Caco-2 (cell line): Measurements from ENCODE around the gene THBS2. TPM values are rescaled to one million over a fixed set of nuclear protein-coding genes. Genes with fewer than 3 reads are reported as not detected.
"Not testable (repeated sequence)": the region's sequence is repeated elsewhere in the genome, so short reads cannot be mapped to it uniquely, and the experiment has no call there.

ENCODE experiments used
- BruUV-seq: library from RNA; stranded (reverse); fragments of 400-500 nt; replicated peaks from 2 replicates; lab custom pipeline; 2021; lab: Mats Ljungman, UMichigan
- CTCF ChIA-PET: fragments of 300-600 bp; sonication (Branson Sonifier 250); formaldehyde crosslinking; loops from one replicate; lab custom pipeline; 2022; ENCODE audit warnings: antibody characterized with exemption; lab: Charles Lee
- POLR2A ChIA-PET: fragments of 300-600 bp; sonication (Branson Sonifier 250); formaldehyde crosslinking; loops from one replicate; lab custom pipeline; 2022; ENCODE audit warnings: antibody characterized with exemption; lab: Charles Lee
- DNase-seq, 2 experiments: peaks; one replicate each; pipeline versions ENCODE4 v3.0.0 to v3.0.0-alpha.2; 2020 to 2022
- H3K27me3 ChIP-seq: replicated peaks from 2 replicates; pipeline ENCODE4 v1.6.0; 2011; ENCODE audit warnings: low read length; ENCODE audit not compliant: control insufficient read depth, insufficient read depth
- H3K36me3 ChIP-seq: 2 replicates; pipeline ENCODE4 v1.5.1; 2011; ENCODE audit warnings: low read length; ENCODE audit not compliant: control insufficient read depth, insufficient read depth
- H3K4me1 ChIP-seq: fragments of 250-450 bp; sonication (Bioruptor Pico); 2 replicates; pipeline ENCODE4 v1.5.1; 2020; ENCODE audit warnings: mild to moderate bottlenecking
- H3K4me3 ChIP-seq: 2 replicates; pipeline ENCODE4 v1.5.1; 2011; ENCODE audit warnings: low read depth, mild to moderate bottlenecking, control low read depth, low read length
- H3K9me3 ChIP-seq: fragments of 250-450 bp; sonication (Bioruptor Pico); 2 replicates; pipeline ENCODE4 v1.5.1; 2020; ENCODE audit warnings: mild to moderate bottlenecking, moderate library complexity
- H3K27ac Mint-ChIP-seq: one replicate; pipeline ENCODE4 v1.8.0; 2022; ENCODE audit warnings: mixed read lengths; ENCODE audit not compliant: unreplicated experiment
- H3K27me3 Mint-ChIP-seq: one replicate; pipeline ENCODE4 v1.8.0; 2022; ENCODE audit warnings: mixed read lengths; ENCODE audit not compliant: insufficient read depth, unreplicated experiment
- H3K36me3 Mint-ChIP-seq: one replicate; pipeline ENCODE4 v1.8.0; 2022; ENCODE audit warnings: mild to moderate bottlenecking, mixed read lengths; ENCODE audit not compliant: insufficient read depth, unreplicated experiment
- H3K4me1 Mint-ChIP-seq: one replicate; pipeline ENCODE4 v1.8.0; 2022; ENCODE audit warnings: low read depth, mixed read lengths; ENCODE audit not compliant: unreplicated experiment
- H3K4me3 Mint-ChIP-seq: one replicate; pipeline ENCODE4 v1.8.0; 2022; ENCODE audit warnings: mild to moderate bottlenecking, moderate library complexity, mixed read lengths; ENCODE audit not compliant: unreplicated experiment
- H3K9me3 Mint-ChIP-seq: one replicate; pipeline ENCODE4 v1.8.0; 2022; ENCODE audit warnings: mixed read lengths; ENCODE audit not compliant: unreplicated experiment
- intact Hi-C: fragments of 100-400 bp; cut with micrococcal nuclease; formaldehyde crosslinking; loops from one replicate; pipeline ENCODE4 v1.10.0; 2022; ENCODE audit not compliant: unreplicated experiment
- total RNA-seq: library from RNA; stranded (reverse); gene quantifications from 2 replicates; pipeline ENCODE4 v1.2.3, GENCODE V29; 2022
- TF ChIP-seq, protein P1 (sequence below), 2 experiments: fragments of 200-600 bp in 1 of 2; IDR thresholded peaks; 1 replicate in 1 of 2; 2 replicates in 1 of 2; pipeline versions ENCODE4 v1.5.1 to v1.8.0; 2011 to 2022; ENCODE audit warnings: antibody characterized with exemption in 1 of 2, control low read depth in 1 of 2, inconsistent platforms in 1 of 2, low read depth in 1 of 2, low read length in 1 of 2, mild to moderate bottlenecking in 1 of 2, moderate library complexity in 1 of 2; ENCODE audit not compliant: insufficient read depth in 1 of 2, severe bottlenecking in 1 of 2, unreplicated experiment in 1 of 2

Gene THBS2
- total RNA-seq, 1 experiment from 2014 or later = 0.07 TPM

DNA sequence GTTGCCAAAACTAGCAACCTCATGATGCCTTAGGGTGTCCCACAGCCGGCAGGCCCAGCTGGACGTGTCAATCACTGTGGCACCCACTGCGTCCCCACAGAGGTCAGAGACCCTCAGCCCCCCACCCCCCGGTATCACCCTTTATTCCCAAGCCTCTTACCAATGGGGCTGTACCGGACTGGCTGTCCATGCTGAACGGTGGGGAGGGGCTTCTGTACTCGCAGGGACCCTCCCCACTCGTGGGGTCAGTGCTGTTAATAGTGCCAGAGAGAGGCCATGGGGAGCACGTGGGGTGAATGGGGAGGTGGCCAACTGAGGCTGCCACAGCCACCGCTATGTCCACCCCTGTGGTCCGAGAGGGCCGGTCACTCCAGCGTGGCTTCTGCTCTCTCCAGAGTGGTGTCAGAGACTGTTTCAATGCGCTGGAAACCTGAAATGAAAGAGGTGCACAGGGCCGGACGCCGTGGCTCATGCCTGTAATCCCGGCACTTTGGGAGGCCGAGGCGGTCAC, 68.6 kb downstream of the THBS2 start:
- Mint-ChIP-seq H3K4me1 (no peaks in the 10 kb centered on the region), H3K9me3 (no peaks in the 10 kb centered on the region), H3K27me3 (no peaks in the 10 kb centered on the region), H3K4me3 (no peak overlapping the region), H3K36me3 (no peaks in the 10 kb centered on the region), H3K27ac (no peak overlapping the region)
- Histone ChIP-seq H3K4me3 (no peak overlapping the region), H3K4me1 (no peaks in the 10 kb centered on the region), H3K9me3 (no peaks in the 10 kb centered on the region), H3K36me3 (no peaks in the 10 kb centered on the region), H3K27me3 (no peaks in the 10 kb centered on the region)
- POLR2A ChIA-PET = no interaction called here
- CTCF ChIA-PET = no interaction called here
- no TSS peak for BruUV-seq
- no peak for DNase-seq
- TF ChIP-seq, protein P1, sequence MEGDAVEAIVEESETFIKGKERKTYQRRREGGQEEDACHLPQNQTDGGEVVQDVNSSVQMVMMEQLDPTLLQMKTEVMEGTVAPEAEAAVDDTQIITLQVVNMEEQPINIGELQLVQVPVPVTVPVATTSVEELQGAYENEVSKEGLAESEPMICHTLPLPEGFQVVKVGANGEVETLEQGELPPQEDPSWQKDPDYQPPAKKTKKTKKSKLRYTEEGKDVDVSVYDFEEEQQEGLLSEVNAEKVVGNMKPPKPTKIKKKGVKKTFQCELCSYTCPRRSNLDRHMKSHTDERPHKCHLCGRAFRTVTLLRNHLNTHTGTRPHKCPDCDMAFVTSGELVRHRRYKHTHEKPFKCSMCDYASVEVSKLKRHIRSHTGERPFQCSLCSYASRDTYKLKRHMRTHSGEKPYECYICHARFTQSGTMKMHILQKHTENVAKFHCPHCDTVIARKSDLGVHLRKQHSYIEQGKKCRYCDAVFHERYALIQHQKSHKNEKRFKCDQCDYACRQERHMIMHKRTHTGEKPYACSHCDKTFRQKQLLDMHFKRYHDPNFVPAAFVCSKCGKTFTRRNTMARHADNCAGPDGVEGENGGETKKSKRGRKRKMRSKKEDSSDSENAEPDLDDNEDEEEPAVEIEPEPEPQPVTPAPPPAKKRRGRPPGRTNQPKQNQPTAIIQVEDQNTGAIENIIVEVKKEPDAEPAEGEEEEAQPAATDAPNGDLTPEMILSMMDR (IDR thresholded peaks at IDR 0.05; ENCODE audit: insufficient read depth in 1 of 2, low read depth in 1 of 2, low read length in 1 of 2, severe bottlenecking in 1 of 2, unreplicated experiment in 1 of 2) = no peak
- intact Hi-C loops = no loop called here

GRCh38 chr6:169184419-169184818, 69.2 kb downstream of the THBS2 start:
- no peak for DNase-seq
- H3K4me3 Mint-ChIP-seq = no peak overlapping the region
- POLR2A ChIA-PET = no interaction called here
- H3K36me3 Mint-ChIP-seq = no peaks in the 10 kb centered on the region
- H3K27me3 ChIP-seq = no peaks in the 10 kb centered on the region
- H3K4me1 ChIP-seq = no peaks in the 10 kb centered on the region
- H3K4me1 Mint-ChIP-seq = no peaks in the 10 kb centered on the region
- no TSS peak for BruUV-seq
- CTCF ChIA-PET = no interaction called here
- H3K9me3 ChIP-seq = no peaks in the 10 kb centered on the region
- no peak overlapping the region for H3K4me3 ChIP-seq
- no peak overlapping the region for H3K27ac Mint-ChIP-seq
- intact Hi-C loops = no loop called here
- H3K27me3 Mint-ChIP-seq = no peaks in the 10 kb centered on the region
- no peaks in the 10 kb centered on the region for H3K9me3 Mint-ChIP-seq
- TF ChIP-seq, protein P1 (IDR thresholded peaks at IDR 0.05; ENCODE audit: insufficient read depth in 1 of 2, low read depth in 1 of 2, low read length in 1 of 2, severe bottlenecking in 1 of 2, unreplicated experiment in 1 of 2) = no peak
- no peaks in the 10 kb centered on the region for H3K36me3 ChIP-seq

GRCh38 chr6:169183233-169183632, 70.4 kb downstream of the THBS2 start:
- Mint-ChIP-seq H3K36me3 (no peaks in the 10 kb centered on the region), H3K4me1 (no peaks in the 10 kb centered on the region), H3K27me3 (no peaks in the 10 kb centered on the region), H3K9me3 (no peaks in the 10 kb centered on the region), H3K4me3 (no peak overlapping the region), H3K27ac (no peak overlapping the region)
- intact Hi-C loops = no loop called here
- no peaks in the 10 kb centered on the region for H3K4me1 ChIP-seq
- H3K4me3 ChIP-seq = no peak overlapping the region
- CTCF ChIA-PET = no interaction called here
- DNase-seq = no peak
- H3K36me3 ChIP-seq = no peaks in the 10 kb centered on the region
- no TSS peak for BruUV-seq
- no peaks in the 10 kb centered on the region for H3K27me3 ChIP-seq
- TF ChIP-seq, protein P1 (IDR thresholded peaks at IDR 0.05; ENCODE audit: insufficient read depth in 1 of 2, low read depth in 1 of 2, low read length in 1 of 2, severe bottlenecking in 1 of 2, unreplicated experiment in 1 of 2) = no peak
- POLR2A ChIA-PET = no interaction called here
- no peaks in the 10 kb centered on the region for H3K9me3 ChIP-seq

- H3K9me3 ChIP-seq, H3K27me3 ChIP-seq, DNase-seq, CTCF ChIA-PET, H3K9me3 Mint-ChIP-seq, H3K27ac Mint-ChIP-seq, H3K36me3 Mint-ChIP-seq, H3K27me3 Mint-ChIP-seq, H3K4me3 Mint-ChIP-seq, H3K4me1 Mint-ChIP-seq, BruUV-seq, H3K36me3 ChIP-seq, intact Hi-C loops, H3K4me3 ChIP-seq, POLR2A ChIA-PET, H3K4me1 ChIP-seq: not testable (repeated sequence)
Observed at GRCh38 chr6:169179831-169180230, 73.8 kb downstream of the THBS2 start.
